Measurements from ENCODE around the gene SFT2D1.

- TF ChIP-seq EP300 (IDR thresholded peaks at IDR 0.05; ENCODE audit: low read depth) (no peak), CTCF (IDR thresholded peaks at IDR 0.05) (no peak)
Observed at GRCh38 chr6:166278579-166279392, 63.6 kb downstream of the SFT2D1 start.
